ENCODE data around the gene ANP32B. TPM values are rescaled to one million over a fixed set of nuclear protein-coding genes. Genes with fewer than 3 reads are reported as not detected.
"Not testable (repeated sequence)": the region's sequence is repeated elsewhere in the genome, so short reads cannot be mapped to it uniquely, and the experiment has no call there.

The ANP32B gene
- total and polyA plus RNA-seq, 11 donors, result 16.3 to 78.3 (median 57.8) TPM

DNA sequence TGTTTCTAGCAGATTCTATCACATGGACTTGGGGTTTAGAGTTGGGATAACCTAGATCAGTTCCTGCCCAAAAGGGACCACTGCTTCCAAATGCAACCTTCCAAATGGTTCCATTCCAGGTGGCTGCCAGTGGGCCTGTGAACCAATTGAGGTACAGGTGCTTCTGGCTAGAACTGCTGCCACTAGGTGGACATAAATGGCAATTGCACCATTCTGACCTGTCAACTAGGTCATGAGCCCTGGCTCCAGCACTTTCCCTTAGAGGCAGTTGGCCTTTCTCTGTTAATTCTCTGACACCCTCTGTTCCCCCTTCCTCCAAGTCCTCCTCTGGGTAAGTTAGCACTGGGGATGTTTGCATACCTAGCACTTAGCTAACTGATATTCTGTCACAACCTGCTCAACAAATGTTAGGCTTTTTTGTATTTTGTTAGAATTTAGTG, 28.6 kb upstream of the ANP32B start:
- no peak for TF ChIP-seq POLR2A (IDR thresholded peaks at IDR 0.05)
- TF ChIP-seq, protein P1, sequence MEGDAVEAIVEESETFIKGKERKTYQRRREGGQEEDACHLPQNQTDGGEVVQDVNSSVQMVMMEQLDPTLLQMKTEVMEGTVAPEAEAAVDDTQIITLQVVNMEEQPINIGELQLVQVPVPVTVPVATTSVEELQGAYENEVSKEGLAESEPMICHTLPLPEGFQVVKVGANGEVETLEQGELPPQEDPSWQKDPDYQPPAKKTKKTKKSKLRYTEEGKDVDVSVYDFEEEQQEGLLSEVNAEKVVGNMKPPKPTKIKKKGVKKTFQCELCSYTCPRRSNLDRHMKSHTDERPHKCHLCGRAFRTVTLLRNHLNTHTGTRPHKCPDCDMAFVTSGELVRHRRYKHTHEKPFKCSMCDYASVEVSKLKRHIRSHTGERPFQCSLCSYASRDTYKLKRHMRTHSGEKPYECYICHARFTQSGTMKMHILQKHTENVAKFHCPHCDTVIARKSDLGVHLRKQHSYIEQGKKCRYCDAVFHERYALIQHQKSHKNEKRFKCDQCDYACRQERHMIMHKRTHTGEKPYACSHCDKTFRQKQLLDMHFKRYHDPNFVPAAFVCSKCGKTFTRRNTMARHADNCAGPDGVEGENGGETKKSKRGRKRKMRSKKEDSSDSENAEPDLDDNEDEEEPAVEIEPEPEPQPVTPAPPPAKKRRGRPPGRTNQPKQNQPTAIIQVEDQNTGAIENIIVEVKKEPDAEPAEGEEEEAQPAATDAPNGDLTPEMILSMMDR (IDR thresholded peaks at IDR 0.05), result peak in 11 of 12 donors; percentile 23 to 58 (median 42)
- ATAC-seq (peak in 1 of 4 donors; percentile 64), DNase-seq (peak in 2 of 5 donors; percentile 19 to 27)
- Histone ChIP-seq H3K27me3 (peaks cover 0 to 16% (median 5%) of the 10 kb centered on the region in 9 donors), H3K27ac (no peak overlapping the region), H3K36me3 (no peaks in the 10 kb centered on the region), H3K4me1 (no peaks in the 10 kb centered on the region), H3K9me3 (no peaks in the 10 kb centered on the region), H3K4me3 (no peak overlapping the region)
- intact Hi-C loops (cut with DNase I), result no loop called here

DNA sequence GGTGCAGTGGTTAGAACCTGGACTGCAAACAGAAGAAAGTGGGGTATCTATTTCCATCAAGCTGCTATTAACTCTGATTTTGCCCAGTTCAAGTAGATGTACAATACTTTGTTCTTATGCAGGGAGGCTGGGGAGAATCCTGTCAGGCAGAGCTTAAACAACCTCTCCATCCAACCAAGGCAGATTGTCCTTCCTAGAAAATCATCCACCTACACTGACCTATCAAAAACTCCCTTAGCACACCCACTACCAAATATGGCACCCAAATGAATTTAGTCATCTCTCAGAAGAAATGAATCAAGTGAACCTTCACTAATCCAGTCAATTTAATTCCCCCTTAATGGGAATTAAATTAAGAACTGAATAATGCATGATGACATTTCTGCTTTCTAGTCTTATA, 26.8 kb upstream of the ANP32B start:
- DNase-seq (no peak), ATAC-seq (no peak)
- no peaks in the 10 kb centered on the region for H3K9me3 ChIP-seq
- TF ChIP-seq, protein P1 (IDR thresholded peaks at IDR 0.05), result no peak
- TF ChIP-seq POLR2A (IDR thresholded peaks at IDR 0.05), result no peak
- intact Hi-C loops (cut with DNase I), result no loop called here
- peaks cover 0 to 7% (median 0%) of the 10 kb centered on the region in 9 donors for H3K27me3 ChIP-seq
- H3K27ac ChIP-seq, result no peak overlapping the region
- H3K36me3 ChIP-seq, result no peaks in the 10 kb centered on the region
- no peak overlapping the region for H3K4me3 ChIP-seq
- H3K4me1 ChIP-seq, result no peaks in the 10 kb centered on the region

DNA sequence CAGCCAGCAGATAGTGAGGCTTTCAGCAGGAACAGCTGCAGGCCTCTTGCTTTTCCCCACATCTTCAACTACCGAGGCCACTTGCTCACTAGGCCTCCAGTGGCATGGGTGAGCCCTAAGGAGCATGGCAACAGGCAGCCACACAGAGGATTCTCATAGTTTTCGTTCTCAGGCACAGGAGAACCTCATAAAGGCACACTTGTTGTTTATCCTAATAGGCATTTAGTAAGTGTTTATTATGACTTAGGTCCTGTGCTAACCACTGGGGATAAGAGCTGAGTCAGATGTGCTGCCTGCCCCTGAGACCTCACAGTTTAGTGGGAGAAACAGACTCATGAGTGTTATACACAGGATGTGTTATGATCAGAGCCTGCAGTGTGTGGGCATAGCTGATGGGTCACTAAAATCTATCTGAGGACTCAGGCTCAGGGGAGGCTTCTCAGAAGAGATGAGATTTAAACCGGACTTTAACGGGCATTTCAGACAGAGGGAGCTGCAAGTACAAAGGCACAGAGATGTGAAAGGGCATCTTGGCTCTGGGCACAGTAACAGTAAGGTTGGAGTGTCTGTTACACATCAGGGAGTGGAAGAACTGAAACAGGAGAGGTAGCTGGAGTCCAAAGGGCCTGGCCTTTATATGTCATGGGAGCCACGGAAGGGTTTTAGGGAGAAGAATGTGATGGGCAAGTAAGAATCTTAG, 24.2 kb upstream of the ANP32B start:
- Histone ChIP-seq H3K4me3 (no peak overlapping the region), H3K9me3 (no peaks in the 10 kb centered on the region), H3K27ac (no peak overlapping the region), H3K27me3 (no peaks in the 10 kb centered on the region), H3K4me1 (no peaks in the 10 kb centered on the region), H3K36me3 (no peaks in the 10 kb centered on the region)
- DNase-seq (no peak), ATAC-seq (no peak)
- TF ChIP-seq, protein P1 (IDR thresholded peaks at IDR 0.05), result no peak
- TF ChIP-seq POLR2A (IDR thresholded peaks at IDR 0.05), result no peak
- 73 to 77% (median 74%) methylated on average over 5 of the region's 5 CpGs for WGBS, 4 donors
- intact Hi-C loops (cut with DNase I), result no loop called here

DNA sequence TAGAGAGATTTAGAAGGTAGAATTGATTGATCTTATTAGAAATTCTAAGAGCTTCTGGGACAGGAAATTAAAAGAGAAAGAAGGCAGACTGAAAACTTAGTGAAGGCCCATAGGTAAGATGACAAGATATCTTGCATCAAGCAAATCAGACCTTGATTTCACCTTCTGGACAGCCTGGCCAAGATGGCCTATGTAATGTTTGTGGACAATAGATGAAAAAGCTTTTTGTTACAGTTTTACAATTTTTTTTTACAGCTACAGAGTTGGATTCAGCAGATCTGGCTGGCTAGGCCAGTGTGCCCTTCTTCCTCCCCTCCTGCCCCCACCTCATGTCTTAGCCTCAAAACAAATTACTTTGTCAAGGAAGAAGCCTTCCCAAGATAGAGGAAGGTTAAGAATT, 23.6 kb upstream of the ANP32B start:
- Histone ChIP-seq H3K9me3 (no peaks in the 10 kb centered on the region), H3K4me1 (peaks cover 0 to under 1% (median 0%) of the 10 kb centered on the region in 12 donors), H3K27me3 (no peaks in the 10 kb centered on the region), H3K4me3 (no peak overlapping the region), H3K27ac (no peak overlapping the region), H3K36me3 (no peaks in the 10 kb centered on the region)
- DNase-seq, result no peak
- TF ChIP-seq POLR2A (IDR thresholded peaks at IDR 0.05), result no peak
- TF ChIP-seq, protein P1 (IDR thresholded peaks at IDR 0.05), result no peak
- intact Hi-C loops (cut with DNase I), result no loop called here
- ATAC-seq, result no peak

DNA sequence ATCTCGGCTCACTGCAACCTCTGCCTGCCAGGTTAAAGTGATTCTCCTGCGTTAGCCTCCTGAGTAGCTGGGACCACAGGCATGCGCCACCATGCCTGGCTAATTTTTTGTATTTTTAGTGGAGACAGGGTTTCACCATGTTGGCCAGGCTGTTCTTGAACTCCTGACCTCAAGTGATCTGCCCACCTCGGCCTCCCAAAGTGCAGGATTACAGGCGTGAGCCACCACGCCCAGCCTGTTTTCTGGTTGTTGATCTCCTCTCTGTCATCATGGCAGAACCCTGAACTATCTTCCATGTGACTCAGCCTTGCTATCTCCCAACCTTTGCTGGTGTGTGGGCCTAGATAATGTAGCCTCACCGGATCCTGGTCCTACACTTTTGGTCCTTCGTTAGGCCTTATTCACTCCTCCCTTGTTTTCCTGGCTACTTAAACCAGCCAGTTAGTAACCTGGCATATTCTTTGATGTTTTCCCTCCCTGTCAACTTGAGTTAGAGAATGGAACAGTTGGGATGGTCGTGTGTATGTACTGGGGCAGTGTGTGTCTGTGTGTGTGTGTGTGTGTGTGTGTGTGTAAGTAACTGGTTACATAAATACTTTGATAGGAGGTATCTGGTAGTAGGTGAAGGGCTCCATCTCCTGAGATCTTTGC, 22.3 kb upstream of the ANP32B start:
- 82 to 87% (median 84%) methylated on average over 9 of the region's 9 CpGs for WGBS, 4 donors
- H3K27me3 ChIP-seq; ATAC-seq; intact Hi-C loops (cut with DNase I); H3K4me1 ChIP-seq; H3K9me3 ChIP-seq; H3K27ac ChIP-seq; H3K36me3 ChIP-seq; DNase-seq; H3K4me3 ChIP-seq: not testable (repeated sequence)

All from heart left ventricle (tissue), 16 donors.